ENCODE results near the gene SNX5. TPM values are rescaled to one million over a fixed set of nuclear protein-coding genes. Genes with fewer than 3 reads are reported as not detected.
A peak's percentile ranks its signal among the peaks of the same experiment; 100 is the strongest.

Gene SNX5
- total and polyA plus RNA-seq, 2 of the 13 experiments (the other 11 are each of a cell fraction or from before 2014, with no cell fraction given): 664 to 1,040 TPM

- H3K27me3 ChIP-seq (ENCODE audit: control insufficient read depth in 1 of 2, insufficient read depth in 2 of 2, low read length in 2 of 2): no peaks in the 10 kb centered on the region
- peak overlapping the region; percentile 64 for H3K4me2 ChIP-seq (ENCODE audit: low read depth, low read length)
- FAIRE-seq (no peak), DNase-seq (ENCODE audit: low spot score) (no peak), ATAC-seq (no peak; the same call in 2 of the 3 replicates)
- no peaks in the 10 kb centered on the region for H3K79me2 ChIP-seq (ENCODE audit: insufficient read depth, low read length)
- no peak overlapping the region; the same call in 1 of the 2 replicates for H3K9ac ChIP-seq (ENCODE audit: insufficient read depth, low read depth, low read length)
- in situ Hi-C loops (cut with HindIII; ENCODE audit: extremely low pct_ligation_motif_present, low pct_unique_long_range_greater_than_20kb): no loop called here
- peaks cover 79% of the 10 kb centered on the region for H3K4me1 ChIP-seq (ENCODE audit: insufficient read depth, low read length)
- H2AFZ ChIP-seq (ENCODE audit: low read length): no peak overlapping the region
- ChIA-PET CTCF (ENCODE audit: low intra/inter-chr PET ratio, low total read pairs) (no interaction called here), POLR2A (interaction anchor here (0.6 to 21.6 kb wide), 17 partner anchors 9 to 390 kb away, joined by 3 to 724 read pairs (median 4); partner anchors contain the start of genes DSTN and RRBP1)
- H4K20me1 ChIP-seq (ENCODE audit: insufficient read depth, low read length): no peaks in the 10 kb centered on the region
- no peak overlapping the region for H3K27ac ChIP-seq (ENCODE audit: extremely low read length, insufficient read depth, low read length)
- BruUV-seq (replicated peaks): no TSS peak
- WGBS (ENCODE audit: low lambda C conversion rate): 68% methylated on average over 17 of the region's 17 CpGs
- intact Hi-C loops (cut with micrococcal nuclease; ENCODE audit: unreplicated experiment): loop anchor here (1.0 to 5.0 kb wide), 4 partner anchors 13 to 238 kb away; no protein-coding TSS in a partner anchor
- peak overlapping the region in 1 of 3 experiments; percentile 31; a peak in 1 of 6 replicates for H3K4me3 ChIP-seq (replicated peaks in 1 of 3; ENCODE audit: insufficient read depth in 1 of 3, low read depth in 2 of 3, low read length in 3 of 3)
- no peaks in the 10 kb centered on the region for H3K36me3 ChIP-seq (replicated peaks in 1 of 2; ENCODE audit: control insufficient read depth in 1 of 2, insufficient read depth in 2 of 2, low read length in 2 of 2)
- H3K9me3 ChIP-seq (ENCODE audit: low read length): no peaks in the 10 kb centered on the region
- TF ChIP-seq ZNF3 (CRISPR knock-in tag; IDR thresholded peaks at IDR 0.05): no peak
- TF ChIP-seq CREM (IDR thresholded peaks at IDR 0.05): no peak
- TF ChIP-seq CREM (CRISPR knock-in tag; IDR thresholded peaks at IDR 0.05): no peak
- TF ChIP-seq ZNF710 (CRISPR knock-in tag; IDR thresholded peaks at IDR 0.05; ENCODE audit: borderline replicate concordance): no peak
- TF ChIP-seq ZNF713 (CRISPR knock-in tag; IDR thresholded peaks at IDR 0.05): no peak
- TF ChIP-seq ZNF224 (CRISPR knock-in tag; IDR thresholded peaks at IDR 0.05): no peak
- TF ChIP-seq KMT2A (CRISPR knock-in tag; IDR thresholded peaks at IDR 0.05): no peak
- no peak for TF ChIP-seq ZNF800 (CRISPR knock-in tag; IDR thresholded peaks at IDR 0.05)
- no peak for TF ChIP-seq ZSCAN5A (CRISPR knock-in tag; IDR thresholded peaks at IDR 0.05; ENCODE audit: borderline replicate concordance)
- no peak for TF ChIP-seq SIN3B (IDR thresholded peaks at IDR 0.05; ENCODE audit: low read length)
- TF ChIP-seq ZBTB33 (CRISPR knock-in tag; IDR thresholded peaks at IDR 0.05): peak; percentile 74
- TF ChIP-seq ATF7 (IDR thresholded peaks at IDR 0.05): peak; percentile 33; the same call in 1 of the 2 replicates
- TF ChIP-seq ATF7 (CRISPR knock-in tag; IDR thresholded peaks at IDR 0.05): no peak
- TF ChIP-seq FOXA1 (IDR thresholded peaks at IDR 0.05): no peak
- no peak for TF ChIP-seq FOXA1 (CRISPR knock-in tag; IDR thresholded peaks at IDR 0.05)
- TF ChIP-seq NFE2L1 (CRISPR knock-in tag; IDR thresholded peaks at IDR 0.05; ENCODE audit: borderline replicate concordance): no peak
- no peak for TF ChIP-seq GTF3A (CRISPR knock-in tag; conservative IDR thresholded peaks at IDR 0.05)
- no peak for TF ChIP-seq ZGPAT (CRISPR knock-in tag; IDR thresholded peaks at IDR 0.05)
Measured at GRCh38 chr20:17895641-17896171, 72.9 kb downstream of the SNX5 start.
